Type B pancreatic cell (in vitro differentiated cells): ENCODE results near the gene ESRRA. TPM values are rescaled to one million over a fixed set of nuclear protein-coding genes. Genes with fewer than 3 reads are reported as not detected.

Experiments
- DNase-seq: peaks from one replicate; pipeline ENCODE4 v3.0.0; 2021; ENCODE audit warnings: mixed read lengths; ENCODE audit not compliant: unreplicated experiment; ENCODE audit errors: extremely low spot score
- H3K27ac Mint-ChIP-seq: 2 replicates; pipeline ENCODE4 v1.8.0; 2021; ENCODE audit warnings: mild to moderate bottlenecking, mixed read lengths
- H3K27me3 Mint-ChIP-seq: 2 replicates; pipeline ENCODE4 v1.8.0; 2021; ENCODE audit warnings: mixed read lengths
- H3K36me3 Mint-ChIP-seq: 2 replicates; pipeline ENCODE4 v1.8.0; 2021; ENCODE audit warnings: mixed read lengths
- H3K4me1 Mint-ChIP-seq: one replicate; pipeline ENCODE4 v1.8.0; 2021; ENCODE audit warnings: mixed read lengths; ENCODE audit not compliant: unreplicated experiment
- H3K4me3 Mint-ChIP-seq: 2 replicates; pipeline ENCODE4 v1.8.0; 2021; ENCODE audit warnings: mild to moderate bottlenecking, mixed read lengths
- H3K9me3 Mint-ChIP-seq: 2 replicates; pipeline ENCODE4 v1.8.0; 2021; ENCODE audit warnings: mixed read lengths
- total RNA-seq: library from RNA; stranded (reverse); gene quantifications from 2 replicates; pipeline ENCODE4 v1.2.1, GENCODE V29; 2021; ENCODE audit warnings: low replicate concordance
- TF ChIP-seq, protein P1 (sequence below): fragments of 200-600 bp; sonication (generic); conservative IDR thresholded peaks from 2 replicates; pipeline ENCODE4 v1.5.0; 2021; ENCODE audit warnings: antibody characterized with exemption, mild to moderate bottlenecking

ESRRA gene
- total RNA-seq, 1 donor from 2014 or later = 41.7 TPM

DNA sequence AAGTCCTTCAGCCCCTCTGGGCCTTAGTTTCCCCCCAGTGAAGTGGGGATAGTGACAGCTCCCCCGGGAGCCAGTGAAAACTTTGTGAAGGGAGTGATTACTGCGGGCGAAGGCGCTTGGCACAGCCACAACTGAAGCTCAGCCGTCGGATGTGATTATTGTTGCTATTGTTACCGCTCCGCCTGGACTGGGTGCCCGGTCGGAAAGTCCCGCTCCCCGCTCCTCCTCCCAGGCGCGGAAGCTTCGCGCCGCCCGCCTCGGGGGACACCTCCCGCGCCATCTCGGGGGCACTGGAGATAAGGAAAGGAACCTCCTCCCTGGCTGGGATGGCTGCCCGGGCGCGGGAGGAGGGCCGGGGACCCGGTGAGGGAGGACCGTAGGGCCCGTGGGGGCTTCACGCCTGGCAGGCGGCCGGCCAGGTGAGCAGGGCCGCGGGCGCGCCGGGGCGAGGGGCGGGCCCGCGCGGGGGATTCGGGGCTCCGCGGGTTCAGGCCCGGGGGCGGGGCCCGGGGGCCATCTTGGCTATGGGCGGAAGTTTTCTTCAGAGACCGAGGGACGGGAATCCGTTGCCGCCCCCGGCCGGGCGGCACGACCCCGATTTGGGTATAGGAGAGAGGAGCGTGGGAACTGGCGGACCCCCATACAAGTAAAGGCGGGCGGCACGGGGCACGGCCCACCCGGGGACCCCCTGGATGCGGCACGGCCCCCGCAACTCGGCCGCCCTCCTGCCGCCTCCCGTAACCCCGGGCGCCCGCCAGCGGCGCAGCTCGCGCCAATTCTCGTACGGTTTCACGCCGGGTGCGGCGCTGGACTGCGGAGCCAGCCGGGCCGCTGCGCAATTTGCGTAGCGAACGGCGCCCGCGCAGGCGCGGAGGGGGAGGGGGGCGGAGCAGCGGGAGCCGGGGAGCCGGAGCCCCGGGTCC, 20.1 kb upstream of the ESRRA start, which contains the start of gene GPR137:
GPR137 (plus strand) TSS at position 887 of the 923 bp plus-strand sequence. CDS start 677 bp downstream, outside the sequence.
- H3K9me3 Mint-ChIP-seq = no peaks in the 10 kb centered on the region
- TF ChIP-seq, protein P1, sequence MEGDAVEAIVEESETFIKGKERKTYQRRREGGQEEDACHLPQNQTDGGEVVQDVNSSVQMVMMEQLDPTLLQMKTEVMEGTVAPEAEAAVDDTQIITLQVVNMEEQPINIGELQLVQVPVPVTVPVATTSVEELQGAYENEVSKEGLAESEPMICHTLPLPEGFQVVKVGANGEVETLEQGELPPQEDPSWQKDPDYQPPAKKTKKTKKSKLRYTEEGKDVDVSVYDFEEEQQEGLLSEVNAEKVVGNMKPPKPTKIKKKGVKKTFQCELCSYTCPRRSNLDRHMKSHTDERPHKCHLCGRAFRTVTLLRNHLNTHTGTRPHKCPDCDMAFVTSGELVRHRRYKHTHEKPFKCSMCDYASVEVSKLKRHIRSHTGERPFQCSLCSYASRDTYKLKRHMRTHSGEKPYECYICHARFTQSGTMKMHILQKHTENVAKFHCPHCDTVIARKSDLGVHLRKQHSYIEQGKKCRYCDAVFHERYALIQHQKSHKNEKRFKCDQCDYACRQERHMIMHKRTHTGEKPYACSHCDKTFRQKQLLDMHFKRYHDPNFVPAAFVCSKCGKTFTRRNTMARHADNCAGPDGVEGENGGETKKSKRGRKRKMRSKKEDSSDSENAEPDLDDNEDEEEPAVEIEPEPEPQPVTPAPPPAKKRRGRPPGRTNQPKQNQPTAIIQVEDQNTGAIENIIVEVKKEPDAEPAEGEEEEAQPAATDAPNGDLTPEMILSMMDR = no peak
- peak within 1 kb of the TSS; percentile 87 for H3K4me3 Mint-ChIP-seq
- peak; percentile 93 for DNase-seq
- H3K36me3 Mint-ChIP-seq = peaks cover 12% of the 10 kb centered on the region
- H3K27me3 Mint-ChIP-seq = peaks cover 14% of the 10 kb centered on the region
- peaks cover 13% of the 10 kb centered on the region for H3K4me1 Mint-ChIP-seq
- H3K27ac Mint-ChIP-seq = peak within 1 kb of the TSS; percentile 88

DNA sequence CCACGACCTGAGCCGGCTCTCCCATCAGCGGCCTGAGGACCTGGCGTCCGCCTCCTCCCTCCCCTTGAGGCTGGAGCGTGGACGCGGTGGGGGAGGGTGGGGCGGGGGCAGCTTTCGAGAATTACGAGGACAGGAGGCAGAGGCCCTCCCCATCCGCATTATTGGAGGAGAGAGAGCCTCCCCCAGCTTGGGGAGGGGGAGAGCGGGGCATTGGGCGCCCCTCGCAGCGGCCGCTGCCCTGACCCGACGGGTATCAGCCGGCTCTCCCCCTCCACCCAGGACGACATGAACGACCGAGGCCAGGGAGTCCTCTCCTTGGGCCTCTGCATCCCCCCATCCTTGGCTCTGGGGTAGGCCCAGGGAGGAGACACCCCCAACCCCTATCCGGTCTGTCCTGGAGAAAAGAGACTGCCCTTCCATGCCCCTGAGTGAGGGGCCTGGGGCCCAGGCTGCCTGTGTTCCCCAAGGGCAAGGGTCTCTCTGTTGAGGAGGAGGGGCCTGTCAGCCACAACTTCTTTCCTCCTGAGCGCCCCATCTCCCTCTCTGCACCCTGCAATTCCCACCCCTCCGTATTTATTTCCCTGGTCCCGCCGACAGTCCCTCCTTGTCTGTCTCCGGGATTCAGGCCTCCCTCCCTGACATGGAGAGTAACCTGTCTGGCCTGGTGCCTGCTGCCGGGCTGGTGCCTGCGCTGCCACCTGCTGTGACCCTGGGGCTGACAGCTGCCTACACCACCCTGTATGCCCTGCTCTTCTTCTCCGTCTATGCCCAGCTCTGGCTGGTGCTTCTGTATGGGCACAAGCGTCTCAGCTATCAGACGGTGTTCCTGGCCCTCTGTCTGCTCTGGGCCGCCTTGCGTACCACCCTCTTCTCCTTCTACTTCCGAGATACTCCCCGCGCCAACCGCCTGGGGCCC, 19.2 kb upstream of the ESRRA start:
- Mint-ChIP-seq H3K9me3 (no peaks in the 10 kb centered on the region), H3K36me3 (peaks cover 16% of the 10 kb centered on the region), H3K27ac (peak overlapping the region; percentile 79), H3K4me1 (peaks cover 13% of the 10 kb centered on the region), H3K27me3 (peaks cover 23% of the 10 kb centered on the region), H3K4me3 (peak overlapping the region; percentile 86)
- no peak for DNase-seq
- TF ChIP-seq, protein P1 = no peak

DNA sequence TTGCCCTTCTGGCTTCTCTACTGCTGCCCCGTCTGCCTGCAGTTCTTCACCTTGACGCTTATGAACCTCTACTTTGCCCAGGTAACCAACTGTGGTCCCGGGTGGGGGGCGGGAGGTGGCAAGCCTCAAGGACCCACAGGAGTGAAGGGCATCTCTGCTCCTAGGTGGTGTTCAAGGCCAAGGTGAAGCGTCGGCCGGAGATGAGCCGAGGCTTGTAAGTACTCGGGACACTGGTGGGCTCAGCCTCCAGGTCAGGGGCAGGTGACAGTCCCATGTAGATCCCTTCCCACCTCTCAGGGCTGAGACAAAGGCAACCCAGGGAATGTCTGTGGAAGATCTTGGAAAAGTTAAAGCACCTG, 18.5 kb upstream of the ESRRA start:
- H3K4me3 Mint-ChIP-seq = peak overlapping the region; percentile 86
- peaks cover 10% of the 10 kb centered on the region for H3K36me3 Mint-ChIP-seq
- TF ChIP-seq, protein P1 = no peak
- H3K27ac Mint-ChIP-seq = no peak overlapping the region
- H3K4me1 Mint-ChIP-seq = peaks cover 13% of the 10 kb centered on the region
- peaks cover 23% of the 10 kb centered on the region for H3K27me3 Mint-ChIP-seq
- no peak for DNase-seq
- no peaks in the 10 kb centered on the region for H3K9me3 Mint-ChIP-seq

DNA sequence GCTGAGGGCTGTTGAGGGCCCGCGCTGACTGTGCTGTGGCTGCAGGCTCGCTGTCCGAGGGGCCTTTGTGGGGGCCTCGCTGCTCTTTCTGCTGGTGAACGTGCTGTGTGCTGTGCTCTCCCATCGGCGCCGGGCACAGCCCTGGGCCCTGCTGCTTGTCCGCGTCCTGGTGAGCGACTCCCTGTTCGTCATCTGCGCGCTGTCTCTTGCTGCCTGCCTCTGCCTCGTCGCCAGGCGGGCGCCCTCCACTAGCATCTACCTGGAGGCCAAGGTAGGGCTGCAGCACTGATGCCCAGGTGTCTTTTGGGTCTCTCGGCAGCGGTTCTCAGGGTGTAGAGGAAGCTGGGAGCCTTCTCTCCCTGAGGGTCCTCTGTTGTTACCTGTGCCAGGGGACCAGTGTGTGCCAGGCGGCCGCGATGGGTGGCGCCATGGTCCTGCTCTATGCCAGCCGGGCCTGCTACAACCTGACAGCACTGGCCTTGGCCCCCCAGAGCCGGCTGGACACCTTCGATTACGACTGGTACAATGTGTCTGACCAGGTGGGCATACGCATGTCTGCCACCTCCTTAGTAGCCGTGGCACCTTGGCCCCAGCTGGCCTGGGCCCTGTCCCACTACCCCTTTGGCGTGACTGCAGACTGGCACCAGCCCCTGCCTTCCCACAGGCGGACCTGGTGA, 17.5 kb upstream of the ESRRA start:
- Mint-ChIP-seq H3K4me3 (peak overlapping the region; percentile 69), H3K36me3 (peaks cover 10% of the 10 kb centered on the region), H3K27ac (no peak overlapping the region), H3K27me3 (peaks cover 28% of the 10 kb centered on the region), H3K9me3 (no peaks in the 10 kb centered on the region), H3K4me1 (peaks cover 12% of the 10 kb centered on the region)
- TF ChIP-seq, protein P1 = no peak
- DNase-seq = no peak

DNA sequence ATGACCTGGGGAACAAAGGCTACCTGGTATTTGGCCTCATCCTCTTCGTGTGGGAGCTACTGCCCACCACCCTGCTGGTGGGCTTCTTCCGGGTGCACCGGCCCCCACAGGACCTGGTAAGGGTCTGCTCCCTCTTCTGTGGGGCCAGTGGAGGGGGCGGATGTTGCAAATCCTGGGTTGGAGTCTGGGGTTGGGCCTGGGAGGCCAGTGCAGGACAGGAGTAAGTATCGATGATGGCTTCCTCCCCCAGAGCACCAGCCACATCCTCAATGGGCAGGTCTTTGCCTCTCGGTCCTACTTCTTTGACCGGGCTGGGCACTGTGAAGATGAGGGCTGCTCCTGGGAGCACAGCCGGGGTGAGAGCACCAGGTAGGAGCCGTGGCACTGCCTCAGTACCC, 17.0 kb upstream of the ESRRA start:
- no peak overlapping the region for H3K27ac Mint-ChIP-seq

More for the DNA sequence above, 17.0 kb upstream of the ESRRA start:
- no peaks in the 10 kb centered on the region for H3K9me3 Mint-ChIP-seq
- H3K27me3 Mint-ChIP-seq = peaks cover 33% of the 10 kb centered on the region
- TF ChIP-seq, protein P1 = no peak
- no peak overlapping the region for H3K4me3 Mint-ChIP-seq
- peaks cover 9% of the 10 kb centered on the region for H3K4me1 Mint-ChIP-seq
- H3K36me3 Mint-ChIP-seq = peaks cover 10% of the 10 kb centered on the region
- DNase-seq = no peak
